Right atrium auricular region (tissue), 2 donors: ENCODE results near the gene TXNRD2. TPM values are rescaled to one million over a fixed set of nuclear protein-coding genes. Genes with fewer than 3 reads are reported as not detected.
A peak's percentile ranks its signal among the peaks of the same experiment; 100 is the strongest.

Experiments used
- DNase-seq: peaks from one replicate; pipeline ENCODE4 v3.0.0-alpha.2; 2019; ENCODE audit warnings: low spot score
- H3K27ac ChIP-seq, 2 donors: fragments of 200-600 bp; sonication (generic); 1 replicate in 1 of 2; 2 replicates in 1 of 2; pipeline ENCODE4 v1.5.1; 2016 to 2019
- H3K27me3 ChIP-seq, 2 donors: fragments of 200-600 bp; sonication (generic); one replicate each; pipeline versions ENCODE4 v1.5.1 to v1.6.0; 2017 to 2019
- H3K36me3 ChIP-seq: fragments of 200-600 bp; sonication (generic); one replicate; pipeline ENCODE4 v1.5.1; 2016
- H3K4me1 ChIP-seq, 2 donors: fragments of 200-600 bp; sonication (generic); one replicate each; pipeline versions ENCODE4 v1.5.1 to v1.6.0; 2017 to 2019
- H3K4me3 ChIP-seq, 2 donors: fragments of 200-600 bp; sonication (generic); 1 replicate in 1 of 2; 2 replicates in 1 of 2; pipeline ENCODE4 v1.5.1; 2017 to 2019; ENCODE audit warnings: mild to moderate bottlenecking in 1 of 2, moderate library complexity in 1 of 2
- H3K9me3 ChIP-seq, 2 donors: fragments of 200-600 bp; sonication (generic); one replicate each; pipeline ENCODE4 v1.5.1; 2019
- total RNA-seq, 2 donors: library from RNA; depleted of rRNA; stranded (reverse); fragments of >200 nt; gene quantifications; one replicate each; pipeline ENCODE4 v1.1.0, GENCODE V29; 2016
- TF ChIP-seq, protein P1 (sequence below), 2 donors: fragments of 200-600 bp; sonication (generic); IDR thresholded peaks; one replicate each; pipeline ENCODE4 v1.5.1; 2019; ENCODE audit warnings: antibody characterized with exemption in 2 of 2

TXNRD2 gene
- total RNA-seq, 2 donors from 2014 or later: 16.2 to 18.4 TPM

DNA sequence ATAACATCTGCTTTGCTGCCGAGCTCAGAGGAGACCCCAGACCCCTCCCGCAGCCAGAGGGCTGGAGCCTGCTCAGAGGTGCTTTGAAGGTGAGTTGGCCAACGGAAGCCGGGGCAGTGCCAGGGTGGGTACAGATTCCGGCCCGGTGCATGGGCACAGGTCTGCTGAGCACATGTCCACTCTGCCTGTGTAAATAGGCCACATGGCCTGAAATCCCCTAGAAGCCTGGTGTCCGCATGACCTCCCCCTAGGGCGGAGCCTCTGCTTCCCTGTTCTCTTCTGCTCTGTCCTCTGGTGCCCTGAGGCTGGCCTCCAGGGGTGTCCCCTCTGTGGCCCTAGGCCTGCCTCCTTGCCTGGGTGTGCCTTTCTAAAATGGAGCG is 19.6 kb upstream of the TXNRD2 start:
- peaks cover 0 to 37% of the 10 kb centered on the region in 2 donors for H3K4me1 ChIP-seq
- TF ChIP-seq, protein P1, sequence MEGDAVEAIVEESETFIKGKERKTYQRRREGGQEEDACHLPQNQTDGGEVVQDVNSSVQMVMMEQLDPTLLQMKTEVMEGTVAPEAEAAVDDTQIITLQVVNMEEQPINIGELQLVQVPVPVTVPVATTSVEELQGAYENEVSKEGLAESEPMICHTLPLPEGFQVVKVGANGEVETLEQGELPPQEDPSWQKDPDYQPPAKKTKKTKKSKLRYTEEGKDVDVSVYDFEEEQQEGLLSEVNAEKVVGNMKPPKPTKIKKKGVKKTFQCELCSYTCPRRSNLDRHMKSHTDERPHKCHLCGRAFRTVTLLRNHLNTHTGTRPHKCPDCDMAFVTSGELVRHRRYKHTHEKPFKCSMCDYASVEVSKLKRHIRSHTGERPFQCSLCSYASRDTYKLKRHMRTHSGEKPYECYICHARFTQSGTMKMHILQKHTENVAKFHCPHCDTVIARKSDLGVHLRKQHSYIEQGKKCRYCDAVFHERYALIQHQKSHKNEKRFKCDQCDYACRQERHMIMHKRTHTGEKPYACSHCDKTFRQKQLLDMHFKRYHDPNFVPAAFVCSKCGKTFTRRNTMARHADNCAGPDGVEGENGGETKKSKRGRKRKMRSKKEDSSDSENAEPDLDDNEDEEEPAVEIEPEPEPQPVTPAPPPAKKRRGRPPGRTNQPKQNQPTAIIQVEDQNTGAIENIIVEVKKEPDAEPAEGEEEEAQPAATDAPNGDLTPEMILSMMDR (IDR thresholded peaks at IDR 0.05): no peak
- H3K27ac ChIP-seq: no peak overlapping the region

DNA sequence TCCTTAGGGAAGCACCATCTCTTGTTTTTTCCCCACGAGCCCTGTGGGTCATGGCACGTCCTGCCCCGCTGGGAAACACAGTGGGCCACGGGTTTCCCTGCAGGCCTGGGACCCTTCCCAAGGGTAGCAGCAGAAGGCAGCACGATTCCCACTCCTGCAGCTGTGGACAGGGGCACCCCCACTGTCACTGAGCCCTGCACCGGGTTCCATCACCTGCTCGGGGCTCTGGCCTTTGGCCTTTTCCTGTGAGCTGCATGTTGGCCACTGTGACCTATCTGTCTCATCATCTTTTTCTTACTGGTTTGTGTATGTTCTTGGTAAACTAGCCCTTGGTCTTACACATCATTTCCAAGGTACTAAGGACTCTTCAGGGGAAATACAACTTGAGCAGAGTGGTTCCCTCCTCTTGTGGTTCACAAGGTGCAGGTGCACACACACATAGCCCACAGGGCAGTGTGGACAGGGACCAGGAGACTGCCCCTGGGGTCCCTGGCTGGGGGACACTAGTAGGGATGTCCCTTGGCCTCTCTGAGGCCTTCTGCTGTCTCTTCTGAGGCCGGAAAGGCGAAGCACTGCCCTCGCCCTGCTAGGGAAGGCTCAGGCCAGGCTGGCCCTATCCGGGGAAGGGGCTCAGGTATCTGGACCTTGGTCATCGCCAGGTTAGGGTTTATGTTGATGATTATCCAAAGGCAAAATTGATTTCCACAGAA is 19.0 kb upstream of the TXNRD2 start:
- DNase-seq: no peak
- Histone ChIP-seq H3K27me3 (no peaks in the 10 kb centered on the region), H3K4me1 (peaks cover 0 to 39% of the 10 kb centered on the region in 2 donors), H3K36me3 (peaks cover 19% of the 10 kb centered on the region), H3K9me3 (no peaks in the 10 kb centered on the region), H3K27ac (no peak overlapping the region), H3K4me3 (no peak overlapping the region)
- TF ChIP-seq, protein P1 (IDR thresholded peaks at IDR 0.05): no peak

More for the DNA sequence above, 19.6 kb upstream of the TXNRD2 start:
- DNase-seq: no peak
- Histone ChIP-seq H3K36me3 (peaks cover 19% of the 10 kb centered on the region), H3K4me3 (no peak overlapping the region), H3K27me3 (no peaks in the 10 kb centered on the region), H3K9me3 (no peaks in the 10 kb centered on the region)

DNA sequence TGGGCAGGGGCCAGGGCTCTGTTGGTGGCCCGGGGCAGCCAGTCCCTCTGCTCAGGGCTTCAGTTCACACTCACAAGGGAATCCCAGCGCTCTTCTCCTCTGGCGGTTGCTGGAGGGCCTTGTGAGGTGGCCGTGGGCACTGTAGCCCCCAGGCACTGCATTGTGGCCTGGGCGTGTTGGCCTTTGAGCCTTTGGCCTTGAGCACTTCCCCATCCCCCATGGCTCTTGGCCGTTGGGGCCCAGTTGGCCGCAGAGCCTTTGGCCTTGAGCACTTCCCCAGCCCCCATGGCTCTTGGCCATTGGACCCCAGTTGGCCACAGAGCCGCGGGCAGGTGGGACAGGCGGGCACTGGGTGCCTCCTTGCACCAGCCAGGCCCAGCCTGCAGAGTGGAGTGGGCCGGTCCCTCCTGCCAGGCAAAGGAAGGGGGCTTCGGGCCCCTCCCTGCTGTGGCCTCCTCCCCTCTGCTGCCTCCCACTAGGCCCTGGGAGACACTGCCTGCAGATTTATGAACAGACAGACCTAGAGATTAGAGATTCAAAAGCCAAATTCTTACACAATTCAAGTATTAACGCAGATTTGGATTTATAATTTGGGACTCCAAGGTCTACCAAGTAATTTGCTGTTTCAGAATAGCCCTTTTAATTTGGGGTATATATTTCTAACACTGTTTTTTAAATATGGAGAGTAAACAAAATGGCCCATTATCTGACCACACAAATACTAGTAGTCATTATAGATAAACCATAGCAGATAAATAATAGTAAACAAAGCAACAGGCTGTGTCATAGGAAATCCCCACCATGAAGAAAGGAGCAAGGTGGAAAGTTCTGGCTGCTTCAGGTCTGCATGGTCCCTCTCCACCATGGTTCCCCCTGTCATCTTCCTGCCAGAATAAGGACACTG is 18.2 kb upstream of the TXNRD2 start:
- H3K27ac ChIP-seq: peak overlapping the region; percentile 19 to 52
- no peaks in the 10 kb centered on the region for H3K27me3 ChIP-seq
- peaks cover 0 to 46% of the 10 kb centered on the region in 2 donors for H3K4me1 ChIP-seq
- TF ChIP-seq, protein P1 (IDR thresholded peaks at IDR 0.05): no peak
- H3K4me3 ChIP-seq: peak overlapping the region in 1 of 2 donors; percentile 29
- H3K9me3 ChIP-seq: no peaks in the 10 kb centered on the region
- DNase-seq: no peak
- peaks cover 16% of the 10 kb centered on the region for H3K36me3 ChIP-seq

DNA sequence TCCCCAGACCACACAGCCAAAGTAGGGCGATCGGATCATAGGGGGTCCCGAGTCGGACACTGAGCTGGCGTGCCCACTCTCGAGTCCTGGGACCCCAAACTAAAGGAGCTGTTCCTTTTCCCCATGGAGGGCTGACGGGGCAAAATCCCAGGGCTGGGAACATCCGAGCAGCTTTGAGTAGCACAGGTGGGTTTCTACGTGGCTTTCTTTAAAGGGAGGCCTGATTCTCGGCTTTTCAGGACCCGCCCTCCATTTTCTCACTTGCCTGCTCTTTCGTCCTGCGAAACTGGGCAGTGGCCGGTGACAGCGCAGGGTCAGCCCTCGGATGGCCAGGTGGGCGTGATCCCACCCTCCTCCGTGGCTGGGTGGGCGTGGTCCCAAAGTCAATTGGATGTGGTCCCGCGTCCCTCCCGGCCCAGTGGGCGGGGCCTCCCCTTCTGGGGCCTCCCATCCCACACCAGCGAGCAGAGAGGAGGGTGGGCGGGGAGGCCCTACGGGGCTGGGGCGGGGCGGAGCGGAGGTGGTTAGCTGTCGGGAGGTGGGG is 17.5 kb upstream of the TXNRD2 start:
- TF ChIP-seq, protein P1 (IDR thresholded peaks at IDR 0.05): no peak
- DNase-seq: peak; percentile 84
- Histone ChIP-seq H3K27ac (peak overlapping the region; percentile 19 to 52), H3K27me3 (no peaks in the 10 kb centered on the region), H3K4me1 (peaks cover 0 to 46% of the 10 kb centered on the region in 2 donors), H3K9me3 (no peaks in the 10 kb centered on the region), H3K4me3 (peak overlapping the region in 1 of 2 donors; percentile 29), H3K36me3 (peaks cover 12% of the 10 kb centered on the region)

DNA sequence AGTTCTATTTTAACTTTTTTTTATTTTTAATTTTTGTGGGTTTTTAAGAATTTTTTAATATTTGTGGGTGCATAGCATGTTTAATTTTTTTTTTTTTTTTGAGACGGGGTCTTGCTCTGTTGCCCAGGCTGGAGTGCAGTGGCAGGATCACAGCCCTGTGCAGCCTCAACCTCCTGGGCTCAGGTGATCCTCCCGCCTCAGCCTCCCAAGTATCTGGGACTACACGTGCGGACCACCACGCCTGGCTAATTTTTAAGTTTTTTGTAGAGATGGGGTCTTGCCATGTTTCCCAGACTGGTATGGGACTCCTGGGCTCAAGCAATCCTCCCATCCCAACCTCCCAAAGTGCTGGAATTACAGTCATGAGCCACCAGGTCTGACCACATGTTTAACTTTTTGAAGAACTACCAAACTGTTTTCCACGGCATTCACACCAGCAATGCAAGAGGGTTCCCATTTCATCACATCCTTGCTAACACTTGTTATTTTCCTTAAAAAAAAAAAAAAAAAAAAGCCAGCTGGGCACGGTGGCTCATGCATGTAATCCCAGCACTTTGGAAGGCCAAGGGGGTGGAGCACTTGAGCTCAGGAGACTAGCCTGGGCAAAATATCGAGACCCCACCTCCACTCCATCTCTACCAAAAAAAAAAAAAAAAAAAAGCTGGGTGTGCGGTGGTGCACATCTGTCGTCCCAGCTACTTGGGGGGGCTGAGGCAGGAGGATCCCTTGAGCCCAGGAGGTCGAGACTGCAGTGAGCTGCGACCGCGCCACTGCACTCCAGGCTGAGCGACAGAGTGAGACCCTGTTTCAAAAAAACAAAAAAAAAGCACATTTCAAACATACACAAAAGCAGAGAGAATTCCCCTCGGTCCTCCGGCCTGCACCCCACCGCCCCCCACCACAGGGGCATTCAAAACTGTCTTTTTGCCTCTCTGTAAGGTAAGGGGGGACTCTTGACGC is 16.7 kb upstream of the TXNRD2 start:
- Histone ChIP-seq H3K27me3 (no peaks in the 10 kb centered on the region), H3K27ac (peak overlapping the region; percentile 19 to 52), H3K36me3 (peaks cover 4% of the 10 kb centered on the region), H3K4me3 (peak overlapping the region in 1 of 2 donors; percentile 29), H3K9me3 (no peaks in the 10 kb centered on the region), H3K4me1 (peaks cover 0 to 53% of the 10 kb centered on the region in 2 donors)
- DNase-seq: no peak
- TF ChIP-seq, protein P1 (IDR thresholded peaks at IDR 0.05): no peak
